ENCODE data around the gene PHACTR3. TPM values are rescaled to one million over a fixed set of nuclear protein-coding genes. Genes with fewer than 3 reads are reported as not detected.
A peak's percentile ranks its signal among the peaks of the same experiment; 100 is the strongest.

PHACTR3 gene
- total RNA-seq, 6 donors from 2014 or later = 5.5 to 30.8 (median 11.4) TPM

- ATAC-seq (ENCODE audit: low FRiP score in 2 of 2) (no peak), DNase-seq (no peak)
- H3K27me3 ChIP-seq = no peaks in the 10 kb centered on the region
- no peak overlapping the region for H3K4me3 ChIP-seq
- H3K9me3 ChIP-seq = peaks cover 0 to 10% (median 5%) of the 10 kb centered on the region in 4 donors
- no peak for TF ChIP-seq CTCF (IDR thresholded peaks at IDR 0.05)
- no peak for TF ChIP-seq POLR2AphosphoS5 (IDR thresholded peaks at IDR 0.05)
- no peak for TF ChIP-seq EP300 (IDR thresholded peaks at IDR 0.05)
- TF ChIP-seq POLR2A (IDR thresholded peaks at IDR 0.05) = no peak
- no peak overlapping the region for H3K27ac ChIP-seq
- no peaks in the 10 kb centered on the region for H3K36me3 ChIP-seq
- 41 to 42% methylated on average over 5 of the region's 5 CpGs for WGBS, 2 donors
- no peaks in the 10 kb centered on the region for H3K4me1 ChIP-seq
Observed at GRCh38 chr20:59804347-59804746, 200.0 kb downstream of the PHACTR3 start.

GRCh38 chr20:59804871-59805665 is 200.7 kb downstream of the PHACTR3 start:
- ATAC-seq (ENCODE audit: low FRiP score in 2 of 2) (no peak), DNase-seq (no peak)
- TF ChIP-seq POLR2A (IDR thresholded peaks at IDR 0.05) (no peak), CTCF (IDR thresholded peaks at IDR 0.05) (no peak), POLR2AphosphoS5 (IDR thresholded peaks at IDR 0.05) (no peak), EP300 (IDR thresholded peaks at IDR 0.05) (no peak)
- Histone ChIP-seq H3K27me3 (no peaks in the 10 kb centered on the region), H3K9me3 (peaks cover 0 to 10% (median 5%) of the 10 kb centered on the region in 4 donors), H3K4me1 (no peaks in the 10 kb centered on the region), H3K4me3 (no peak overlapping the region), H3K27ac (no peak overlapping the region), H3K36me3 (no peaks in the 10 kb centered on the region)
- 70 to 74% methylated on average over 9 of the region's 9 CpGs for WGBS, 2 donors

- no peak for ATAC-seq (ENCODE audit: low FRiP score in 2 of 2)
- Histone ChIP-seq H3K27me3 (no peaks in the 10 kb centered on the region), H3K36me3 (no peaks in the 10 kb centered on the region), H3K27ac (no peak overlapping the region), H3K9me3 (peaks cover 0 to 2% (median 1%) of the 10 kb centered on the region in 4 donors), H3K4me3 (no peak overlapping the region), H3K4me1 (no peaks in the 10 kb centered on the region)
- TF ChIP-seq POLR2A (IDR thresholded peaks at IDR 0.05) = no peak
- 86 to 89% methylated on average over 15 to 26 of the region's 26 CpGs for WGBS, 2 donors
- peak in 1 of 2 donors; percentile 19 for DNase-seq
Observed at GRCh38 chr20:59805786-59806577, 201.6 kb downstream of the PHACTR3 start.

- 90 to 92% methylated on average over 10 of the region's 10 CpGs for WGBS, 2 donors
- no peak for TF ChIP-seq POLR2A (IDR thresholded peaks at IDR 0.05)
- TF ChIP-seq EP300 (IDR thresholded peaks at IDR 0.05) = no peak
- DNase-seq = no peak
Observed at GRCh38 chr20:59806578-59806975, 202.2 kb downstream of the PHACTR3 start.

GRCh38 chr20:59807909-59808728 is 203.8 kb downstream of the PHACTR3 start:
- Histone ChIP-seq H3K36me3 (no peaks in the 10 kb centered on the region), H3K27ac (no peak overlapping the region), H3K27me3 (no peaks in the 10 kb centered on the region), H3K9me3 (no peaks in the 10 kb centered on the region), H3K4me1 (no peaks in the 10 kb centered on the region), H3K4me3 (no peak overlapping the region)
- TF ChIP-seq POLR2AphosphoS5 (IDR thresholded peaks at IDR 0.05) = no peak
- TF ChIP-seq EP300 (IDR thresholded peaks at IDR 0.05) = no peak
- TF ChIP-seq CTCF (IDR thresholded peaks at IDR 0.05) = no peak
- no peak for TF ChIP-seq POLR2A (IDR thresholded peaks at IDR 0.05)
- DNase-seq = no peak
- WGBS, 2 donors = 85 to 96% methylated on average over 13 to 17 of the region's 17 CpGs
- ATAC-seq (ENCODE audit: low FRiP score in 2 of 2) = peak in 1 of 2 donors; percentile 10

More at GRCh38 chr20:59806578-59806975, 202.2 kb downstream of the PHACTR3 start:
- Histone ChIP-seq H3K27me3 (no peaks in the 10 kb centered on the region), H3K9me3 (no peaks in the 10 kb centered on the region), H3K4me1 (no peaks in the 10 kb centered on the region), H3K4me3 (no peak overlapping the region), H3K36me3 (no peaks in the 10 kb centered on the region), H3K27ac (no peak overlapping the region)
- no peak for ATAC-seq (ENCODE audit: low FRiP score in 2 of 2)
